HG02884 (cell line): ENCODE data around the gene PRXL2B.
"Not testable (repeated sequence)": the region's sequence is repeated elsewhere in the genome, so short reads cannot be mapped to it uniquely, and the experiment has no call there.

Experiments
- ATAC-seq: cut with Tn5 transposase; IDR thresholded peaks from one replicate; pipeline ENCODE4 v1.9.1; 2021; ENCODE audit warnings: mild to moderate bottlenecking, moderate library complexity; ENCODE audit not compliant: unreplicated experiment

PRXL2B gene

GRCh38 chr1:2611031-2611501 is 24.5 kb downstream of the PRXL2B start:
- ATAC-seq = no peak

- ATAC-seq = no peak
Observed at GRCh38 chr1:2611621-2612437, 25.3 kb downstream of the PRXL2B start.

- no peak for ATAC-seq
Observed at GRCh38 chr1:2612591-2613365, 26.2 kb downstream of the PRXL2B start.

GRCh38 chr1:2614145-2614544 is 27.6 kb downstream of the PRXL2B start:
- ATAC-seq = no peak

GRCh38 chr1:2617971-2618470 is 31.4 kb downstream of the PRXL2B start:
- no peak for ATAC-seq

GRCh38 chr1:2623571-2624337 is 37.2 kb downstream of the PRXL2B start:
- ATAC-seq = no peak

- ATAC-seq = no peak
Observed at GRCh38 chr1:2624735-2625300, 38.2 kb downstream of the PRXL2B start.

- ATAC-seq = no peak
Observed at GRCh38 chr1:2625311-2625710, 38.7 kb downstream of the PRXL2B start.

GRCh38 chr1:2625748-2626147 is 39.2 kb downstream of the PRXL2B start:
- ATAC-seq = not testable (repeated sequence)

- no peak for ATAC-seq
Observed at GRCh38 chr1:2627746-2628145, 41.2 kb downstream of the PRXL2B start.

- no peak for ATAC-seq
Observed at GRCh38 chr1:2628191-2628932, 41.8 kb downstream of the PRXL2B start.

- no peak for ATAC-seq
Observed at GRCh38 chr1:2628933-2629626, 42.5 kb downstream of the PRXL2B start.

- ATAC-seq = no peak
Observed at GRCh38 chr1:2629627-2630497, 43.3 kb downstream of the PRXL2B start.

GRCh38 chr1:2630498-2631135 is 44.0 kb downstream of the PRXL2B start:
- no peak for ATAC-seq

GRCh38 chr1:2631136-2632050 is 44.8 kb downstream of the PRXL2B start:
- ATAC-seq = no peak

GRCh38 chr1:2632051-2632430 is 45.5 kb downstream of the PRXL2B start:
- ATAC-seq = no peak
